ENCODE results near the gene RDH16.

Gene RDH16, protein sequence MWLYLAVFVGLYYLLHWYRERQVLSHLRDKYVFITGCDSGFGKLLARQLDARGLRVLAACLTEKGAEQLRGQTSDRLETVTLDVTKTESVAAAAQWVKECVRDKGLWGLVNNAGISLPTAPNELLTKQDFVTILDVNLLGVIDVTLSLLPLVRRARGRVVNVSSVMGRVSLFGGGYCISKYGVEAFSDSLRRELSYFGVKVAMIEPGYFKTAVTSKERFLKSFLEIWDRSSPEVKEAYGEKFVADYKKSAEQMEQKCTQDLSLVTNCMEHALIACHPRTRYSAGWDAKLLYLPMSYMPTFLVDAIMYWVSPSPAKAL

DNA sequence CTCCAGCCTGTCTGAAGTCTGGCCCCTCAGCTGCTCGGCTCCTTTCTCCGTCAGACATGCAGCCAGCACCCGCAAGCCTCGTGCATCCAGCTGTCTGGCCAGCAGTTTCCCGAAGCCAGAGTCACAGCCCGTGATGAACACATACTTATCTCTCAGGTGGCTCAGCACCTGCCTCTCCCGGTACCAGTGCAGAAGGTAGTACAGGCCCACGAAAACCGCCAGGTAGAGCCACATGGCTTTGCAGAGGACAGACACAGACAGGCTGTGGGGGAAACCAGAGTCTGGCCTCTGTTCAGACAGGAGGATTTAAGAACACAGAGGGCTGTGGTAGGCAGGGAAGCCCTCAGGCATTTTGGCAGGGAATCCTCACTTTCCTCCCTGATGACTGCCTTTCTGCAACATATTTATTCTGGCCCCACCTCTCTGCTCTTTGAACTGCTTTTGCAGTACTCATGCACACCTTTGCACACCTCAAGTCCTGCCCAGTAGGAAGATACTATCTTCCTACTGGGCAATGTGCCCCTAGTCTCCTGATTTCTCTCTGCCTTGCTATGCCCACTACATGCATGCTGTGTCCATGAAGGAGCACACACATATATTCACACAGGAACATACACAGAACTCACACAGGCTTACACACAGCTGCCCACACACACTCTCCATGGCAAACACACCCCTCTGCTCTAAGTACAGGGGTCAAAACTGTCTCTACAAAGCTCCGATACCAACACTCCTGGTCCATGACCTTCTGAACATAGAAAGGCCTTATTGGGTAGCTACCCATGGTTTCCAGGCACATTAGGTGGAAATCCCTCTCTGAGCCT lies at the start of gene RDH16:
RDH16 (minus strand) TSS at position 380 of the 824 bp plus-strand sequence; CDS start at position 234, 146 bp downstream.
- DNase-seq (ENCODE audit: low read depth, low spot score): no peak

DNA sequence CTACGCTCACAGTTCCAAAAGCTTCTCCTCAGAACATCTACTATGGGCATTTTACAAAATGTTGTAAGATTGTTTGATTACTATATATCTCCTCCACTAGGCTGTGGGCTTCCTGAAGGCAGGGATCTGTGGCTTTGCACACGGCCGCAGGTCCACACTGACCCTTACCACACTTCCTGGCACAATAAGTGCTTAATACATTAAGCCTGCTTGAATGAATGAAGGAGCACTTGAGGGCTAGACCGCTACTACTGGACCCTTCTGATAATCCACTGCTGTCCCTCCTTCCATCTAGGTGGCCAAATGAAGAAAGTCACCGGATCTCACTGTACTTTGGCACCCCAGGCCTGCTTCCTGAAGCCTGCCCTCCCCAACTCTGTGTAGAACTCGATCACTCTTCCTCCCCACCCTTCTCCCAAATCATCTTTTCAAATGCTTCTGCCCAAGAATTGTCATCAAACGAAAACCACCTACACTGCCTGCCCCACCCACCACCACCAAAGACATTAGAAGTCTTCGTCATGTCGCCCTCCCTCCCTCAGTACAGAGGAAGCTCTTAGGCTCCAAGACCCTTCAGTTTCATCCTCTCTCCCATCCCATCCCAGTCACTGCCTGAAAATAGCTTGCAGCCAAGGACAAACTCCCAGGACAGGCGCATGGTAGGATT lies 49.5 kb upstream of the RDH16 start:
- no peak for DNase-seq (ENCODE audit: low read depth, low spot score)

- no peak for DNase-seq (ENCODE audit: low read depth, low spot score)
Observed at GRCh38 chr12:57005980-57006808, 48.8 kb upstream of the RDH16 start, which contains the start of gene ZBTB39. ZBTB39 (minus strand) TSS chr12:57006546; CDS start chr12:57004917, 1,629 bp downstream.

- DNase-seq (ENCODE audit: low read depth, low spot score): no peak
Observed at GRCh38 chr12:57004651-57005050, 47.2 kb upstream of the RDH16 start.

- DNase-seq (ENCODE audit: low read depth, low spot score): no peak
Observed at GRCh38 chr12:57003395-57003794, 46.0 kb upstream of the RDH16 start.

DNA sequence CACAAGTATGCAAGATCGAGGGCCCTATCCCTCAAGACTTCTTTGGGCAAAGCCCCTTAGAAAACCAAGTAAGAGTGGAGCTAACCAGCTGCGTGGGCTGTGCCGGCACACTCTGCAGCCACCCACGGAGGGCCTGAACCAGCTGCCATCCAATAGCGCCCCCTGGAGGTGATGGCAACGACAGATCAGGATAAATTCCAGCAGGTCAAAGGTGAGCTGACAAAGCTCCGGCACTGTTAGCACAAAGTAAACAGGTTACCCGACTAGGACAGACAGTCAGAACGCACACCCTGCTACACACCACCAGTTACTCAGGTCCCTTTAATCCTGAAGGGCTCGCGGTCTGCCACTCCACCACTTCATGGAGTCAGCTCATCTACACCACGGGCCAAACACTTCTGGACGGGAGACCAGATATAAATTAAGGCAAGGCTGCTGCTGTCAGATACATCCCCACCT lies 44.1 kb upstream of the RDH16 start:
- no peak for DNase-seq (ENCODE audit: low read depth, low spot score)

DNA sequence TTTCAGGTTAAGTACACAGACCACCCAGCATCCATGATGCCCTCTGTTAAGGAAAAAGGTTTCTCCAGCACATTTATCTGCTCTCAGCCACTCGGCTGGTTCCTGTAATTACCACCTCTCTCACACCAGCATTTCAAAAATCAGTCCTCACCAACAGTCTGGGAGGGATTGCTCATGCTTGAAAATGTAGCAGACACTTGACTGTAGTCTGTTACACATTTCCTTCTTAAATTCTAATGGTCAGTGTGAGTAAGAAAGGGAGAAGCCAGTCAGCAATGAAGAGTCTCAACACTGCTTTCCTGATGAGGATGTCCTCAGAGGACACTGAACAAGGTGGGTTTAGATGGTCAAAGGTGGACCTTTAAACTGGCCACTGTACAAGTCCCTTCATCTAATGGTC lies 43.0 kb upstream of the RDH16 start:
- DNase-seq (ENCODE audit: low read depth, low spot score): no peak

GRCh38 chr12:56999456-56999855 lies 42.0 kb upstream of the RDH16 start:
- DNase-seq (ENCODE audit: low read depth, low spot score): no peak

- no peak for DNase-seq (ENCODE audit: low read depth, low spot score)
Observed at GRCh38 chr12:56998981-56999380, 41.6 kb upstream of the RDH16 start.

DNA sequence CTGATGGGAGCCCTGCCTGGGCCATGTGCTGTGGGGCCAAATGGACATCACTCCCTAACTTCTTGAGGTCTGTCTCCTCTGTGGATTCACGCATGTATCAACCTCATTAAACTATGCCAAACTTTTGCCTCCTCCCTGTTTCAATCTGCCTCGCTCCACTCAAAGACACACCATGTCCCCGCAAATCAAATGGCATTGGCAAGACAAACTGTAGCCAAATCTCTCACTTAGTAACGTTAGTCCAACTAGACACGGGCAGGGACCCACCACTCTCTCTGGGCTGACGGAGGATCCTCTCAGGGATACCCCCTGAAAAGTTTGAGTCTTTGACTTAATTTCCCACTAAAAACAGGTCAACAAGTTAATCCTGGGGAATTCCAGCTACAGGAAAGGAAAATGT lies 40.9 kb upstream of the RDH16 start:
- no peak for DNase-seq (ENCODE audit: low read depth, low spot score)

DNA sequence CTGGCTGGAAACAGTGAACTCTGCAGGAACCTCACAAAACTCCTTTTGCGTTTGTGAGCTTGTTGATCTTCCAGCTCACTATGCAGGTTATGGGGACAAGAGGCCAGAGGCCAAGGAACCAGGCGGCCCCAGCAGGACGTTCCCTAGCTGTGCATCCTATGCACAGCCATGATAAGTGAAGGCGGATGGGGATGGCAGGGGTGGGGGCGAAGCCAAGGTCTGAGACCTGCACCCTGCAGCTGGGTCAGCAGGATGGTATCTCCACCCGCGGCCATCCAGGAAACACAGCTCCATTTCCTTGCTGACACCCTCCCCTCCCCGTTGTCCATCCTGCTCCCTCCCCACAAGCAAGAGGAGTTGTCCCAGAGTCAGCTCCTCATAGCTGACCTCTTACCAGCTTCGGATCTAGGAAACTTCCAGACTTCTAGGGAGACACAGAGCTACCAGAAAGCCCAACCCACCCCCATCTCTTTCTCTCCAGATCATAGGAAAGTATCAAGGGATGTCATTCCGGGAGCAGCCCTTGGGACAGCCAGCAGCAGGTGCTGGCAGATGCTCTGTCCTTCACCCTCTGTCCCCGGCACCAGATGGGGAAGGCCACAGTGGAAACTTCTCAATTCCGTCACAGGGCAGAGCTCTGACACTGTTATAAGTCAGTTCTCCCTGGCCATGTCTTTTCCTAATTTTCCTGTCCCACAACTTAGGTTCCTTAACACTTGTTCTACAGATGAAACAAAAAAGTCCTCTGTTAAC lies 39.6 kb upstream of the RDH16 start:
- no peak for DNase-seq (ENCODE audit: low read depth, low spot score)

DNA sequence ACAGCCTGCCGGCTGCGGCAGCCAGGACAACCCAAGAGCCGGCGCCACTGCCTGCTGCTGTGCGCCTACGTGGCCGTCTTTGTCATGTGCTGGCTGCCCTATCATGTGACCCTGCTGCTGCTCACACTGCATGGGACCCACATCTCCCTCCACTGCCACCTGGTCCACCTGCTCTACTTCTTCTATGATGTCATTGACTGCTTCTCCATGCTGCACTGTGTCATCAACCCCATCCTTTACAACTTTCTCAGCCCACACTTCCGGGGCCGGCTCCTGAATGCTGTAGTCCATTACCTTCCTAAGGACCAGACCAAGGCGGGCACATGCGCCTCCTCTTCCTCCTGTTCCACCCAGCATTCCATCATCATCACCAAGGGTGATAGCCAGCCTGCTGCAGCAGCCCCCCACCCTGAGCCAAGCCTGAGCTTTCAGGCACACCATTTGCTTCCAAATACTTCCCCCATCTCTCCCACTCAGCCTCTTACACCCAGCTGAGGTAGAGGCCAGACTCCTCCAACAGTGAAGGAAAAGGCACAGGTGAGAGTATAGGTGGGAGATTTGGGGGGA lies 38.6 kb upstream of the RDH16 start:
- no peak for DNase-seq (ENCODE audit: low read depth, low spot score)

- no peak for DNase-seq (ENCODE audit: low read depth, low spot score)
Observed at GRCh38 chr12:56995201-56995929, 38.0 kb upstream of the RDH16 start.

DNA sequence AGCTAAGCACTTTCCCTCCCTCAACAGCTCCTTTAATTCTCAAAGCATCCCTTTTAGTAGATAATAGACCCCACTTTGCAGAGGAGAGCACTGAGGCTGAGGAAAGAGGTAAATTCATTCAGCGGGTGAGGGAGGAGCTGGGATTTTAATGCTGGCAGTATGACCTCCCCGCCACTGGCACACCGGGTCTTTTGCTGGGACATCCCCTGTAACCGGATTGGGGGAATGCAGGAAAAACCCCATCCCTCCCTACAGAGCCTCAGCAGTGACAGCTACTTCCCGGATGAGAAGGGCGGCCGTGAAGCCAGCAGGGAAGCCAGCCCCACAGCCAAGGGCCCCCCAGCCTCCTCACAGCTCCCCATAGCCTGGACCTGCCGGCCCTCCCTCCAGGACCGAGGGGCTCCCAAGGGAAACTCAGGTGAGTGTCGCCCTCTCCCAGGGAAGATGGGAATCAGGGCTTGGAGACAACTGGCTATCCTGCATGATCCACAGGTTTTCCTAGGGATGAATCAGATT lies 36.9 kb upstream of the RDH16 start:
- no peak for DNase-seq (ENCODE audit: low read depth, low spot score)

DNA sequence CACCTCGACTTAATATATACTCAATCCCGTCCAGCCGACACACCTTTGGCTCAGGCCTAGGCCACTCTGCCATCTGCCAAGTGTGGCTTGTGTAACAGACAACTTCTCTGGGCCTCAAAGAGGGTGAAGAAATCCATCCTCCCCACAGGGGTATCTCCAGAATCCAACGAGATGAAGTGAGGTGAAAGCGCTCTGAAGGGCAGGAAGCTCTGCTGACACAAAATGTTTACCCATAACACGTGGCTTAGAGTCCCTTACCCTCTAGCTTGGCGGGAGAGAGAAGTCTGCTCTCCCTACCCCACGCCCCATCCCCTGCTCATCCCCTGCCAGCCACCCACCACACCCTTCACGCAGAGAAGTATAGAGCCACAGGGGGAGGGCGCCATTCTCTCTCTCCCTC lies 35.9 kb upstream of the RDH16 start:
- DNase-seq (ENCODE audit: low read depth, low spot score): no peak

GRCh38 chr12:56991319-56992246 lies 34.2 kb upstream of the RDH16 start:
- DNase-seq (ENCODE audit: low read depth, low spot score): no peak

GRCh38 chr12:56990648-56991318 lies 33.4 kb upstream of the RDH16 start:
- DNase-seq (ENCODE audit: low read depth, low spot score): no peak
